Loucy (cell line): ENCODE data around the gene GALNT10.

Experiments used
- H2AFZ ChIP-seq: fragments of 200-600 bp; sonication (generic); 2 replicates; pipeline ENCODE4 v1.6.0; 2016; ENCODE audit warnings: antibody characterized with exemption, mild to moderate bottlenecking, low read length, moderate library complexity
- H3F3A ChIP-seq: fragments of 200-600 bp; 2 replicates; pipeline ENCODE4 v1.6.0; 2016; ENCODE audit warnings: antibody characterized with exemption, low read depth, mild to moderate bottlenecking
- H3K27me3 ChIP-seq: fragments of 200-600 bp; sonication (generic); 2 replicates; pipeline ENCODE4 v1.6.1; 2014; ENCODE audit warnings: low read length, mild to moderate bottlenecking; ENCODE audit not compliant: insufficient read depth, poor library complexity, severe bottlenecking
- H3K36me3 ChIP-seq: fragments of 200-600 bp; sonication (generic); 2 replicates; pipeline ENCODE4 v1.6.1; 2016; ENCODE audit warnings: low read length; ENCODE audit not compliant: insufficient read depth
- H3K4me1 ChIP-seq: fragments of 200-600 bp; sonication (generic); 2 replicates; pipeline ENCODE4 v1.5.1; 2014; ENCODE audit warnings: low read length, mild to moderate bottlenecking; ENCODE audit not compliant: insufficient read depth, poor library complexity, severe bottlenecking
- H3K4me2 ChIP-seq: fragments of 200-600 bp; sonication (generic); 2 replicates; pipeline ENCODE4 v1.6.0; 2014; ENCODE audit warnings: antibody characterized with exemption, low read length, low read depth, mild to moderate bottlenecking; ENCODE audit not compliant: poor library complexity, severe bottlenecking
- H3K4me3 ChIP-seq: fragments of 200-600 bp; sonication (generic); 2 replicates; pipeline ENCODE4 v1.5.1; 2014; ENCODE audit warnings: low read length, mild to moderate bottlenecking, mixed read lengths; ENCODE audit not compliant: poor library complexity, severe bottlenecking
- H3K79me2 ChIP-seq: fragments of 200-600 bp; sonication (generic); 2 replicates; pipeline ENCODE4 v1.6.1; 2014; ENCODE audit warnings: low read length; ENCODE audit not compliant: insufficient read depth
- H3K9ac ChIP-seq: fragments of 200-600 bp; sonication (generic); 2 replicates; pipeline ENCODE4 v1.6.0; 2014; ENCODE audit warnings: mild to moderate bottlenecking, low read depth, low read length, moderate library complexity; ENCODE audit not compliant: poor library complexity, severe bottlenecking
- H3K9me2 ChIP-seq: fragments of 200-600 bp; sonication (generic); replicated peaks from 2 replicates; pipeline ENCODE4 v1.6.1; 2016; ENCODE audit warnings: low read depth, low read length, mixed read lengths
- H3K9me3 ChIP-seq: fragments of 200-600 bp; sonication (generic); 2 replicates; pipeline ENCODE4 v1.6.1; 2014; ENCODE audit warnings: mild to moderate bottlenecking, antibody characterized with exemption, low read length, low read depth; ENCODE audit not compliant: insufficient read depth
- H4K20me1 ChIP-seq: fragments of 200-600 bp; sonication (generic); 2 replicates; pipeline ENCODE4 v1.6.0; 2014; ENCODE audit warnings: antibody characterized with exemption, low read length, mild to moderate bottlenecking; ENCODE audit not compliant: insufficient read depth, poor library complexity, severe bottlenecking
- CTCF ChIP-seq: fragments of 200-600 bp; sonication (generic); conservative IDR thresholded peaks from 2 replicates; pipeline ENCODE4 v1.5.1; 2014; ENCODE audit warnings: mild to moderate bottlenecking, antibody characterized with exemption, low read length
- EZH2phosphoT487 ChIP-seq: fragments of 200-600 bp; IDR thresholded peaks from 2 replicates; pipeline ENCODE4 v1.6.1; 2018; ENCODE audit warnings: antibody characterized with exemption, mild to moderate bottlenecking, moderate library complexity, borderline replicate concordance

GALNT10 gene

GRCh38 chr5:154470137-154470536, 279.6 kb downstream of the GALNT10 start:
- Histone ChIP-seq H3K4me1 (no peaks in the 10 kb centered on the region), H3K9ac (no peak overlapping the region), H3K4me3 (no peak overlapping the region), H3K9me2 (no peaks in the 10 kb centered on the region), H3K79me2 (no peaks in the 10 kb centered on the region), H4K20me1 (no peaks in the 10 kb centered on the region), H3K4me2 (no peak overlapping the region), H3F3A (no peaks in the 10 kb centered on the region), H3K27me3 (no peaks in the 10 kb centered on the region), H3K36me3 (no peaks in the 10 kb centered on the region), H2AFZ (no peak overlapping the region), H3K9me3 (no peaks in the 10 kb centered on the region)
- TF ChIP-seq CTCF (no peak), EZH2phosphoT487 (no peak)
